ENCODE results near the gene PDE9A.

PDE9A gene

DNA sequence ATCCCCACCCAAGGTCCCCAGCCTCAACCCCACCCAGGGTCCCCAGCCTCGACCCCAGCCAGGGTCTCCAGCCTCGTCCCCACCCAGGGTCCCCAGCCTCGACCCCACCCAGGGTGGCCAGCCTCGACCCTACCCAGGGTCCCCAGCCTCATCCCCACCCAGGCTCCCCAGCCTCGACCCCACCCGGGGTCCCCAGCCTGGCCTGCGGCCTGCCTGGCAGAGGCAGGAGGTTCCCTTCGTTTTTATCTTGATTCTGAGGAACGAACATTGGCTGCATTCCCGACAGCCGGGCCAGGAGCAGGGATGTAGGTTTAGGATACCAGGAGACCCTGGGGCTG is 3.4 kb upstream of the PDE9A start:
- H3K4me3 ChIP-seq (ENCODE audit: low read depth, low read length), result no peak overlapping the region
- TF ChIP-seq, protein P1, sequence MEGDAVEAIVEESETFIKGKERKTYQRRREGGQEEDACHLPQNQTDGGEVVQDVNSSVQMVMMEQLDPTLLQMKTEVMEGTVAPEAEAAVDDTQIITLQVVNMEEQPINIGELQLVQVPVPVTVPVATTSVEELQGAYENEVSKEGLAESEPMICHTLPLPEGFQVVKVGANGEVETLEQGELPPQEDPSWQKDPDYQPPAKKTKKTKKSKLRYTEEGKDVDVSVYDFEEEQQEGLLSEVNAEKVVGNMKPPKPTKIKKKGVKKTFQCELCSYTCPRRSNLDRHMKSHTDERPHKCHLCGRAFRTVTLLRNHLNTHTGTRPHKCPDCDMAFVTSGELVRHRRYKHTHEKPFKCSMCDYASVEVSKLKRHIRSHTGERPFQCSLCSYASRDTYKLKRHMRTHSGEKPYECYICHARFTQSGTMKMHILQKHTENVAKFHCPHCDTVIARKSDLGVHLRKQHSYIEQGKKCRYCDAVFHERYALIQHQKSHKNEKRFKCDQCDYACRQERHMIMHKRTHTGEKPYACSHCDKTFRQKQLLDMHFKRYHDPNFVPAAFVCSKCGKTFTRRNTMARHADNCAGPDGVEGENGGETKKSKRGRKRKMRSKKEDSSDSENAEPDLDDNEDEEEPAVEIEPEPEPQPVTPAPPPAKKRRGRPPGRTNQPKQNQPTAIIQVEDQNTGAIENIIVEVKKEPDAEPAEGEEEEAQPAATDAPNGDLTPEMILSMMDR (IDR thresholded peaks at IDR 0.05; ENCODE audit: low read depth, low read length), result no peak

DNA sequence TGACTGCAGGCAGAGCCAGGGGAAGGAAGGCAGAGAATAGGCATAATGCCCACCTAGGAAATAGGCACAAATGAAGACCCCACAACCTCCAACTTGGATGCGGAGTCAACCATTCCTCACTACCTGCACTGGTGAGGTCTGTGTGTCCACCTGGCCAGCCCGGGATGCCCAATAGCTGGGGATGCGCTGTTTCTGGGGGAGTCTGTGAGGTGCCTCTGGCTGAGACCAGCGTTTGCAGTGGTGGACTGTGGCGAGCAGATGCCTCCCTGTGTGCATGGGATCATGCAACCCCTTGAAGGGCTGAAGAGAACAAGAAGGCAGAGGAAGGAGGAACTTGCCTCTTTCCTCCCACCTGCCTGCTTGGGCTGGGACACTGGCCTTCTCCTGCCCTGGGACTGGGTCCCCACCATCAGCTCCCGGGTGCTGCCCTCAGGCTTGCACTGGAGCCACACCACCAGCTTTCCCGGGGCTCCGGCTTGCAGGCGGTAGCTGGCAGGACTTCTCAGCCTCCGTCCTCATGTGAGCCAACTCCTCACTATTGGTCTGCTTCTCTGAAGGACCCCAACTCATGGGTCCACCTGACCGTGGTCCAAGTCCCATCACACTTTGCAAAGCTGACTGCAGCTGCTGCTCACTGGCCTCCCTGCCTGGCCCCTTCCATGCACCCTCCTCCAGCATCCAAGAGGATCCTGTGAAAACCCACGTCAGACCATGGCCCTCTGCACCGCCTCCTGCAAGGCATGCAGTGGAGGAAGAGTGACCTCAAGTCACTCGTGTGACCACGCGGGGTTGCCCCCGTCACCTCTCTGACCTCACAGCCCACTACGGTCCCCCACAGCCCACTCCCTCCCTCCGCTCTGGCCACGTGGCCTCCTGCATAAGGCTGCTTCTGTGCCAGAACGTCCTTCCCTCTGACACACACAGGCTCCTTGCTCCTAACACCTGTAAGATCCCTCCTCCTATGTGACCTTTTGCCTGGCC is 2.7 kb upstream of the PDE9A start:
- H3K4me3 ChIP-seq (ENCODE audit: low read depth, low read length), result no peak overlapping the region
- TF ChIP-seq, protein P1 (IDR thresholded peaks at IDR 0.05; ENCODE audit: low read depth, low read length), result no peak

DNA sequence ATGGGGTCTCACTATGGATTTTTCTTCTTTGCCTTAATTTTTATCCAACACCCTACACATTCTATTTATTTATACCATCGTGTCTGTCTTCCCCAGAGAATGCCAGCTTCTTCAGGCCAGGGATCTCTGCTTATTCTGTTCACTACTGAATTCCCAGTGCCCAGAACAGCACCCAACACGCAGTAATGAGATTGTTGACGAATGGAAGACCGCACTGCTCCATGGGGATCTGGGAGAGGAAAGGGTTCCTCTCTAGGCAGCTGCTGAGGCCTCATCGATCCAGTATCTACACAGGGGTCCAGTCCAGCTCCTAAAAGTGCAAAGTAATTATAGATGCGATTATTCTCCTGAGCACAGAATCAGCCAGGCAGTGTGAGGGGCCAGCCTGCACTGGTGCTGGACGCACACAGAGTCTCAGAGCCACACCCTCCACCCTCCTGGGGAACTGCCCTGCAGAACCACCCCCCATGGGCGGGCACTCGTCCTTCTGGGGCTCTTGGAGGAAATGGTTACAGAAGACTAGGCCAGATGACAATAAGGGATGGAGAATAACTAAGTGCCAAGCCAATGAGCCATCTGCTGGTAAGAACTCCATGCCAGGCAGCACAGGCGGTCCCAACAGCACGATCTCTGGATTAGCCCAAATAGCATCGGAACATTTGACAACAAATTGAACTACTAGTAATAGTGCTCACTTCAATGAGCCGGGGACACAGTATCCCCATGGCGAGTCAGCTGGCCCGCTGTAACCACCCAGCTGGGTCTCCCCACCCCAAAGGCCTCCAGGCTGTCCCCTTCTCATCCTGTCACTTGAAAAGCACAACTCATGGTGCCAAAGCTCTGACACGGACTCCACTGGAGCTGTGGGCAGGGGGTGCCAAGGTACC is 1.7 kb upstream of the PDE9A start:
- TF ChIP-seq, protein P1 (IDR thresholded peaks at IDR 0.05; ENCODE audit: low read depth, low read length), result no peak
- H3K4me3 ChIP-seq (ENCODE audit: low read depth, low read length), result no peak overlapping the region

DNA sequence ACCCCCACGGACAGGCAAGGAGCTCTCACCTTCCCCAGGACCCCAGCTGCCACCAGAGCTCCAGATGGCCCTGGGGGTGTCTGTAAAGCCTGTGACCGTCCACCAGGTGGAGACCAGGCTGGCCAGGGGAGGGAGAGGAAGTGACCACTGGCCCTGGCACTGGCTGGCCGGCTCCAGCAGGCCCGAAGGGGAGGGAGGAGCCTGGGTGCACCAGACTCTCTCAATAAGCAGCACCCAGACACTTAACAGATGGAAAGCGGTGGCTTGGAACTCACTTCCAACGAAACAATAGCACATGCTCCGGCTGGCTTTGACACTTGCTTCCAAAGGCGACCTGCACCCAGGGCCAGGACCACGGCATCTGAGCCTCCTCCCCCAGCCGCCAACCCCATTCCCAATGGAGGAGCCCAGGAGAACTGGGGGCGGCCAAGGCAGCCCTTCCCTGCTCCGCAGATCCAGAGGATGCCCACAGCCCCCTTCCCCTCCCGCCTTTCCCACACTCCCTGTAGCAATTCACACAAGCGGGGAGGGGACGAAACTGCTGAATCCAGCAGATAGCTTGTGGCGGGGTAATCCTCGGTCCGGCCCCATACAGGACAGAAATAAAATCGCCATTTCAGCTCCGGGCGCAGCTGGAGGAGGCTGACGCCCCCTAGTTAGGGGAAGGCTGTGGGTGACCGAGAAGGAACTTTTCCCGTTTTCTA is 742 bp upstream of the PDE9A start:
- H3K4me3 ChIP-seq (ENCODE audit: low read depth, low read length), result no peak overlapping the region
- TF ChIP-seq, protein P1 (IDR thresholded peaks at IDR 0.05; ENCODE audit: low read depth, low read length), result no peak

DNA sequence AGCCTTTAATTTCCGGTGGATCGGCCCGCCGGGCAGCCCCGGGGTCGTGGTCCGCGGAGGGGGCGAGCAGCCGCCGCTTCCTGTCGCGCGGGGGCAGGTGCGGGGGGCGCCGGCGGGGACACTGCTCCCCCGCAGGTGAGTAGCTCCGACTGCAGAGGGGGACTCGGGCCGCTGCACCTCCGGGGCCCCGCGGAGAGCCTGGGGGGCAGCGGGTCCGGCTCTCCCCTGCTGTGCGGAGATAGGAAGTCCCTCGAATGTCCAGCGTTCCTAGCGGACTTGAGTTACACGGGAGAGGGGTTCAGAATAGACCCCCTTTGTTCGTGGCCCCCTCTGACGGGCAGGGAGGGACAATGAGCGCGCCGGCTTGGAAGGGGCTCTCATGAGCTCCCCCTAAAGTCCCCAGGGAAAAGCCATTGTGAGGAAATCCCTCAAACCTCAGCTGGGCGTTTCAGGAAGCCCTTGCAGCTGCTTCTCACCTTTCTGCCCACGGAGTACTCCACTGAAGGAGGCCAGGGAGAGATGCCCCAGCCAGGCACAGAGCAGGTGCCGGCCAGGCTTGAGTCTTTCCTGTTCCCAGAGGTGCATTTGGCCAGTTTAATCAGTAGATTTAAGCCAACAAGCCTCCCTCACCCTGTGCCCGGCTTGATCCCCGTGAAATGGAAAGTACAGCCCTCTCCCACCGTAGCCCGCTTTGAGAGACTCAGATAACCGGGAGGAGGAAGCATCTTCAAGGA is 925 bp downstream of the PDE9A start:
- peak overlapping the region; percentile 30 for H3K4me3 ChIP-seq (ENCODE audit: low read depth, low read length)
- TF ChIP-seq, protein P1 (IDR thresholded peaks at IDR 0.05; ENCODE audit: low read depth, low read length), result no peak

DNA sequence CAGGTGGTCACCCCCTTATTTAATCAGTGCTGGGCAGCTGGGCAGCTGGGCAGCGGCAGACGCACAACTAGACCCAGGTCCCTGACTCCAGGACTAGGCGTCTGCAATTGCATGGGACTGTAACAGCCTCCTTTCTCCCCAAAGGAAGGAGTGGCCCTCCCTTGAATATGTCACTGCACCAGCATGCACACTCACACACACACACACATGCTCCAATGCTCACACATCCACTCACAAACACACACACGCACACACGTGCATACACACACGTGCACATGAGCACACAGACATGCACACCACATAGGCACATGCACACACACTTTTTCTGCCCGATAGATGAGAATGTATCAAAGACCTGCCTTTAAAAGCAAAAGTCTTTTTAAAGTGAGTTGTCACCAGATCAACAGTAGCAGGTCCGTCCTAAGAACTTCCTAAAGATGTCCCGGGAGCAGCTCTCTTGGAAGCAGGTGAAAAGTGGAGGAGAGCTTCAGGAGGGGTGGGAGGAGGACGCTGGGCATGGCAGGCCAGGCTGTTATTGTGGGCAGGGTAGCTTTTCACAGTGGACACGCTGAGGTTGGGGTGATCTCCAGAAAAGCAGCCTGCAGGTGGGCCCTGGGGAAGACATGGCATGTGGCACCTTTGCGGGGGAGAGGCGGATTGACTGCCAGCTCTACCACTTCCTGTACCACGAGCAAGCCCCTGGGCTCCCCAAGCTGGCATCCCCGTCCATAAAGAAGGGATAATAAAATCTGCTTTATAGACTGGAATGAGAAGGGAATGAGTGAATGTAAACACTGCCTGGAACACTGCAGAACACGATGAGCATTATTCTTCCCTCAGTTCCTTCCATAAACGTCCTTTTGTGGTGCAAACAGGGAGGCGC is 1.7 kb downstream of the PDE9A start:
- TF ChIP-seq, protein P1 (IDR thresholded peaks at IDR 0.05; ENCODE audit: low read depth, low read length), result no peak
- no peak overlapping the region for H3K4me3 ChIP-seq (ENCODE audit: low read depth, low read length)
